OCI-LY3 (cell line): Measurements from ENCODE around the gene PON3.
"Not testable (repeated sequence)": the region's sequence is repeated elsewhere in the genome, so short reads cannot be mapped to it uniquely, and the experiment has no call there.

Experiments used
- CTCF ChIP-seq: fragments of 200-600, 300-600 bp; sonication (generic); IDR thresholded peaks from 2 replicates; pipeline ENCODE4 v1.5.1; 2014; ENCODE audit warnings: antibody characterized with exemption, low read length, low read depth
- EZH2phosphoT487 ChIP-seq: fragments of 200-600 bp; shearing (Covaris generic); IDR thresholded peaks from 2 replicates; pipeline ENCODE4 v1.6.1; 2018; ENCODE audit warnings: antibody characterized with exemption, mixed run types, low read depth

GRCh38 chr7:95379457-95379856 is 16.7 kb downstream of the PON3 start:
- TF ChIP-seq EZH2phosphoT487, CTCF: not testable (repeated sequence)
